H1 (cell line): ENCODE results near the gene TRPV4. TPM values are rescaled to one million over a fixed set of nuclear protein-coding genes. Genes with fewer than 3 reads are reported as not detected.
A peak's percentile ranks its signal among the peaks of the same experiment; 100 is the strongest.

Experiments
- CTCF ChIA-PET: fragments of 300-600 bp; sonication (Branson Sonifier 250); formaldehyde crosslinking; loops from one replicate; lab custom pipeline; 2021; ENCODE audit not compliant: partially characterized antibody; lab: Charles Lee
- POLR2A ChIA-PET: fragments of 300-600 bp; sonication (Branson Sonifier 250); formaldehyde crosslinking; loops from one replicate; lab custom pipeline; 2021; ENCODE audit warnings: inconsistent platforms; ENCODE audit not compliant: partially characterized antibody; lab: Charles Lee
- DNase-seq, 2 experiments: peaks; one replicate each; pipeline versions ENCODE4 v3.0.0 to v3.0.0-alpha.2; 2010 to 2022; ENCODE audit warnings: low spot score in 2 of 2, low read depth in 1 of 2, mixed read lengths in 1 of 2
- FAIRE-seq: peaks from 2 replicates; lab custom pipeline; 2011; peaks lifted over from hg19 to GRCh38; lab: Jason Lieb, UNC
- H2AFZ ChIP-seq: 2 replicates; pipeline ENCODE4 v1.8.1; 2012; ENCODE audit warnings: low read length, inconsistent platforms
- H2AK5ac ChIP-seq: 2 replicates; pipeline ENCODE4 v1.6.1; 2013; ENCODE audit warnings: low read depth, low read length
- H2BK120ac ChIP-seq: replicated peaks from 2 replicates; pipeline ENCODE3; 2013; ENCODE audit warnings: low read depth, low read length, inconsistent platforms
- H2BK12ac ChIP-seq: 2 replicates; pipeline ENCODE4 v1.6.1; 2013; ENCODE audit warnings: low read depth, low read length
- H2BK15ac ChIP-seq: 2 replicates; pipeline ENCODE4 v1.6.1; 2013; ENCODE audit warnings: low read length
- H2BK20ac ChIP-seq: 2 replicates; pipeline ENCODE4 v1.6.1; 2013; ENCODE audit warnings: low read length
- H2BK5ac ChIP-seq: 2 replicates; pipeline ENCODE4 v1.6.1; 2013; ENCODE audit warnings: low read depth, low read length
- H3K14ac ChIP-seq: 2 replicates; pipeline ENCODE4 v1.6.1; 2013; ENCODE audit warnings: inconsistent platforms; ENCODE audit not compliant: insufficient read length
- H3K18ac ChIP-seq: 2 replicates; pipeline ENCODE4 v1.6.1; 2013; ENCODE audit warnings: low read length; ENCODE audit errors: extremely low read depth
- H3K23ac ChIP-seq: 2 replicates; pipeline ENCODE4 v1.6.1; 2013; ENCODE audit warnings: inconsistent platforms; ENCODE audit not compliant: insufficient read length
- H3K23me2 ChIP-seq: 2 replicates; pipeline ENCODE4 v1.6.1; 2013; ENCODE audit warnings: low read depth, low read length
- H3K27ac ChIP-seq: 2 replicates; pipeline ENCODE4 v1.6.1; 2011; ENCODE audit warnings: low read depth, low read length, inconsistent platforms
- H3K27me3 ChIP-seq, 4 experiments: replicated peaks in 1 of 4; 1 replicate in 1 of 4; 2 replicates in 3 of 4; pipeline versions ENCODE4 v1.6.1 to v1.8.1; 2011 to 2013; ENCODE audit warnings: low read length in 3 of 4, mild to moderate bottlenecking in 3 of 4, inconsistent platforms in 2 of 4, mixed read lengths in 2 of 4, moderate library complexity in 1 of 4; ENCODE audit not compliant: control insufficient read depth in 3 of 4, insufficient read depth in 3 of 4; ENCODE audit errors: extremely low read depth in 1 of 4
- H3K36me3 ChIP-seq, 4 experiments: 2 replicates each; pipeline versions ENCODE4 v1.6.1 to v1.8.1; 2011 to 2013; ENCODE audit warnings: mild to moderate bottlenecking in 4 of 4, low read length in 3 of 4, moderate library complexity in 2 of 4, control low read depth in 1 of 4, inconsistent platforms in 1 of 4; ENCODE audit not compliant: insufficient read depth in 4 of 4, control insufficient read depth in 2 of 4
- H3K4ac ChIP-seq: replicated peaks from 2 replicates; pipeline ENCODE3; 2013; ENCODE audit warnings: low read length, low read depth, mixed read lengths, inconsistent platforms; ENCODE audit not compliant: insufficient read length
- H3K4me1 ChIP-seq, 4 experiments: replicated peaks in 1 of 4; 1 replicate in 1 of 4; 2 replicates in 3 of 4; pipeline versions ENCODE4 v1.6.1 to v1.8.1; 2011 to 2013; ENCODE audit warnings: low read length in 3 of 4, inconsistent platforms in 2 of 4, mixed read lengths in 1 of 4; ENCODE audit not compliant: insufficient read depth in 4 of 4, control insufficient read depth in 3 of 4
- H3K4me2 ChIP-seq, 2 experiments: 2 replicates each; pipeline versions ENCODE4 v1.6.1 to v1.8.1; 2011 to 2013; ENCODE audit warnings: low read depth in 2 of 2, low read length in 2 of 2, control low read depth in 1 of 2, inconsistent platforms in 1 of 2, mild to moderate bottlenecking in 1 of 2; ENCODE audit not compliant: insufficient read depth in 1 of 2
- H3K4me3 ChIP-seq, 4 experiments: fragments of 200-600, 300-600 bp in 1 of 4; sonication (generic), shearing (Covaris generic), sonication (Bioruptor Twin) in 1 of 4; 2 replicates each; pipeline versions ENCODE4 v1.5.1 to v1.8.1; 2011 to 2016; ENCODE audit warnings: low read length in 4 of 4, low read depth in 3 of 4, control low read depth in 2 of 4, inconsistent platforms in 2 of 4, mild to moderate bottlenecking in 2 of 4, mixed read lengths in 1 of 4, moderate library complexity in 1 of 4; ENCODE audit not compliant: insufficient read depth in 2 of 4; ENCODE audit errors: extremely low read depth in 1 of 4
- H3K56ac ChIP-seq: replicated peaks from 2 replicates; pipeline ENCODE3; 2013; ENCODE audit warnings: low read depth, mild to moderate bottlenecking, mixed read lengths, low read length, inconsistent platforms; ENCODE audit not compliant: insufficient read length
- H3K79me1 ChIP-seq: 2 replicates; pipeline ENCODE4 v1.6.1; 2013; ENCODE audit warnings: low read depth, low read length, control low read depth
- H3K79me2 ChIP-seq, 2 experiments: 2 replicates each; pipeline versions ENCODE4 v1.6.1 to v1.8.1; 2012 to 2013; ENCODE audit warnings: low read length in 2 of 2, mild to moderate bottlenecking in 2 of 2, inconsistent platforms in 1 of 2; ENCODE audit not compliant: insufficient read depth in 2 of 2, control insufficient read depth in 1 of 2
- H3K9ac ChIP-seq, 4 experiments: replicated peaks in 1 of 4; 1 replicate in 1 of 4; 2 replicates in 3 of 4; pipeline versions ENCODE4 v1.6.1 to v1.8.1; 2011 to 2013; ENCODE audit warnings: low read depth in 3 of 4, low read length in 3 of 4, control low read depth in 2 of 4, mild to moderate bottlenecking in 2 of 4, moderate library complexity in 2 of 4, inconsistent platforms in 1 of 4; ENCODE audit errors: extremely low read depth in 1 of 4
- H3K9me3 ChIP-seq, 2 experiments: 2 replicates each; pipeline versions ENCODE4 v1.6.1 to v1.8.1; 2012 to 2013; ENCODE audit warnings: mild to moderate bottlenecking in 2 of 2, moderate library complexity in 2 of 2, control low read depth in 1 of 2, inconsistent platforms in 1 of 2, low read depth in 1 of 2, low read length in 1 of 2, mixed read lengths in 1 of 2; ENCODE audit not compliant: insufficient read depth in 2 of 2
- H4K20me1 ChIP-seq, 2 experiments: replicated peaks in 1 of 2; 2 replicates each; pipeline versions ENCODE3 to v1.8.1; 2011 to 2013; ENCODE audit warnings: inconsistent platforms in 2 of 2, low read length in 2 of 2, mild to moderate bottlenecking in 1 of 2; ENCODE audit not compliant: insufficient read depth in 2 of 2, control insufficient read depth in 1 of 2
- H4K5ac ChIP-seq: 2 replicates; pipeline ENCODE4 v1.6.1; 2013; ENCODE audit warnings: low read length, low read depth, mixed read lengths, inconsistent platforms; ENCODE audit not compliant: insufficient read length
- H4K8ac ChIP-seq: 2 replicates; pipeline ENCODE4 v1.8.0; 2013; ENCODE audit warnings: mild to moderate bottlenecking, moderate library complexity, low read length, inconsistent platforms; ENCODE audit not compliant: insufficient read depth; ENCODE audit errors: extremely low read depth
- H4K91ac ChIP-seq: replicated peaks from 2 replicates; pipeline ENCODE3; 2013; ENCODE audit warnings: low read length, mixed read lengths, inconsistent platforms; ENCODE audit not compliant: insufficient read length
- BRCA1 ChIP-seq: IDR thresholded peaks from 2 replicates; pipeline ENCODE4 v1.6.1; 2012; ENCODE audit warnings: low read depth, low read length, improper control_type of control experiment
- SAP30 ChIP-seq: fragments of 300-600 bp; sonication (generic); IDR thresholded peaks from 2 replicates; pipeline ENCODE4 v1.7.1; 2012; ENCODE audit warnings: low read length, moderate library complexity, mild to moderate bottlenecking, inconsistent platforms; ENCODE audit not compliant: insufficient read depth, insufficient replicate concordance
- WGBS, 2 experiments: shearing (Covaris generic) in 1 of 2; methylation state at CpG; one replicate each; pipeline versions ENCODE4 v1.1.6 to v1.1.7; 2013 to 2015; ENCODE audit warnings: low lambda C conversion rate in 2 of 2, mixed read lengths in 2 of 2, inconsistent platforms in 1 of 2, low coverage in 1 of 2, missing lambda C conversion rate in 1 of 2; ENCODE audit not compliant: insufficient replicate concordance in 2 of 2, insufficient coverage in 1 of 2, insufficient read length in 1 of 2; ENCODE audit errors: extremely low coverage in 1 of 2, missing lambda C conversion rate in 1 of 2; 5-methylcytosine and 5-hydroxymethylcytosine counted together
- polyA plus RNA-seq, 7 experiments: library from polyadenylated mRNA; depleted of rRNA in 3 of 7; stranded (reverse) in 5 of 7; unstranded in 2 of 7; fragments of >200 nt in 5 of 7; fragments of 200-250 nt in 2 of 7; gene quantifications; 1 replicate in 5 of 7; 2 replicates in 1 of 7; 4 replicates in 1 of 7; pipeline versions ENCODE4 v1.2.1 to v1.2.3, GENCODE V29; 2011 to 2013; ENCODE audit warnings: missing spikeins in 2 of 7, mixed read lengths in 2 of 7
- total RNA-seq: library from RNA; stranded (reverse); fragmentation: NEBNext Ultra II Directional; extraction: Animal tissue kit (Norgen Biotek cat#: 25700); gene quantifications from 2 replicates; pipeline ENCODE4 v1.2.1, GENCODE V29; 2021

The TRPV4 gene
- total and polyA plus RNA-seq, 2 of the 8 experiments (the other 6 are each of a cell fraction or from before 2014, with no cell fraction given): 2.1 to 6.2 TPM

GRCh38 chr12:109879351-109880042 lies 46.3 kb upstream of the TRPV4 start:
- Histone ChIP-seq H2AK5ac (no peak overlapping the region; the same call in 1 of the 2 replicates), H3K4me2 (peak overlapping the region; percentile 99 to 100), H3K56ac (no peak overlapping the region), H2BK120ac (no peak overlapping the region), H3K4ac (no peak overlapping the region), H4K5ac (no peak overlapping the region), H2BK12ac (0 out of 2 replicates have a peak overlapping the region, but pooled peaks have one; percentile 27), H2AFZ (peak overlapping the region; percentile 35; the same call in 1 of the 2 replicates), H4K8ac (no peak overlapping the region), H3K4me1 (peaks cover 11 to 29% (median 14%) of the 10 kb centered on the region in 4 experiments), H3K9me3 (no peaks in the 10 kb centered on the region), H3K4me3 (peak overlapping the region; percentile 72 to 93 (median 82)), H3K79me2 (peaks cover 0 to 23% of the 10 kb centered on the region in 2 experiments; a peak in 2 of 4 replicates), H3K14ac (peak overlapping the region; percentile 24), H2BK5ac (peak overlapping the region; percentile 71; the same call in 1 of the 2 replicates), H3K36me3 (no peaks in the 10 kb centered on the region), H3K18ac (no peak overlapping the region; the same call in 1 of the 2 replicates), H3K27ac (no peak overlapping the region), H3K9ac (peak overlapping the region in 2 of 4 experiments; percentile 64 to 65; a peak in 3 of 7 replicates), H2BK20ac (no peak overlapping the region), H4K20me1 (peaks cover 0 to 7% of the 10 kb centered on the region in 2 experiments), H2BK15ac (no peak overlapping the region), H3K23ac (no peak overlapping the region), H3K79me1 (peaks cover 3% of the 10 kb centered on the region; the same call in 1 of the 2 replicates), H3K23me2 (peaks cover 14% of the 10 kb centered on the region), H4K91ac (peak overlapping the region; percentile 66), H3K27me3 (no peaks in the 10 kb centered on the region; a peak in 1 of 7 replicates)
- ChIA-PET POLR2A (interaction anchor here (1.0 kb wide), 1 partner anchor 77 kb away, joined by 4 read pairs; no protein-coding TSS in a partner anchor), CTCF (interaction anchor here (0.5 to 3.3 kb wide), 10 partner anchors 20 to 1131 kb away, joined by 3 to 37 read pairs (median 4); no protein-coding TSS in a partner anchor)
- peak in 1 of 2 experiments; percentile 52 for DNase-seq
- WGBS, 2 experiments: 11% methylated on average over 13 of the region's 13 CpGs; no CpG with 5 or more reads in 1 of the 2 experiments
- FAIRE-seq: no peak
- TF ChIP-seq SAP30: peak; percentile 37
- no peak for TF ChIP-seq BRCA1
